Uterus (tissue), 2 donors: ENCODE data around the gene OR5K3.

Experiments
- CTCF ChIP-seq, 4 experiments: fragments of 200-600 bp in 2 of 4; fragments of 450-650 bp in 2 of 4; sonication (generic) in 2 of 4; IDR thresholded peaks; one replicate each; pipeline ENCODE4 v1.5.1; 2016 to 2019; ENCODE audit warnings: antibody characterized with exemption in 4 of 4, mild to moderate bottlenecking in 2 of 4, moderate library complexity in 1 of 4
- POLR2A ChIP-seq, 2 donors: fragments of 450-650 bp; IDR thresholded peaks; one replicate each; pipeline ENCODE4 v1.6.1; 2016; ENCODE audit warnings: antibody characterized with exemption in 2 of 2, mild to moderate bottlenecking in 1 of 2, moderate library complexity in 1 of 2

GRCh38 chr3:98359250-98359649, 31.2 kb upstream of the OR5K3 start:
- TF ChIP-seq CTCF (IDR thresholded peaks at IDR 0.05): no peak
- TF ChIP-seq POLR2A (IDR thresholded peaks at IDR 0.05): no peak
